K562 (cell line): Measurements from ENCODE around the gene CTDSP2. TPM values are rescaled to one million over a fixed set of nuclear protein-coding genes. Genes with fewer than 3 reads are reported as not detected.
A peak's percentile ranks its signal among the peaks of the same experiment; 100 is the strongest.

Experiments used
- CHD2 ChIP-seq: IDR thresholded peaks from 2 replicates; pipeline ENCODE4 v1.6.1; 2011; ENCODE audit warnings: low read depth, low read length
- CSDE1 ChIP-seq, 2 experiments: fragments of 450-650 bp; IDR thresholded peaks; 2 replicates each; pipeline ENCODE4 v1.6.1; 2016; ENCODE audit warnings: mild to moderate bottlenecking in 1 of 2
- GTF2E2 ChIP-seq: fragments of 200-800 bp; sonication (Bioruptor generic); IDR thresholded peaks from 2 replicates; pipeline ENCODE4 v1.6.1; 2016; ENCODE audit warnings: missing genetic modification characterization, missing compliant biosample characterization
- KAT7 ChIP-seq: sonication (generic); formaldehyde crosslinking; IDR thresholded peaks from 2 replicates; pipeline ENCODE4 v1.8.0; 2022; ENCODE audit warnings: missing genetic modification reagents, mild to moderate bottlenecking, borderline replicate concordance
- KAT8 ChIP-seq: fragments of 450-650 bp; IDR thresholded peaks from 2 replicates; pipeline ENCODE4 v1.6.1; 2016; ENCODE audit warnings: low read depth, mild to moderate bottlenecking
- PML ChIP-seq: IDR thresholded peaks from 2 replicates; pipeline ENCODE4 v1.6.1; 2012; ENCODE audit warnings: low read length, inconsistent platforms
- POLR2B ChIP-seq: fragments of 450-650 bp; IDR thresholded peaks from 2 replicates; pipeline ENCODE4 v1.6.1; 2018; ENCODE audit warnings: low read depth; ENCODE audit not compliant: partially characterized antibody
- SNRNP70 ChIP-seq: fragments of 200-400 bp; formaldehyde crosslinking; optimal IDR thresholded peaks from 2 replicates; pipeline ENCODE3; 2017; ENCODE audit warnings: low read depth, low read length
- TFAM ChIP-seq: fragments of 250-450 bp; sonication (Bioruptor Pico); conservative IDR thresholded peaks from 2 replicates; pipeline ENCODE4 v1.5.0; 2021; ENCODE audit warnings: mild to moderate bottlenecking, moderate library complexity
- TGIF2 ChIP-seq: sonication (generic); formaldehyde crosslinking; IDR thresholded peaks from 2 replicates; pipeline ENCODE4 v1.8.1; 2022; ENCODE audit warnings: mild to moderate bottlenecking, missing genetic modification reagents, moderate library complexity
- ZNF561 ChIP-seq: fragments of 450-650 bp; formaldehyde crosslinking; conservative IDR thresholded peaks from 2 replicates; pipeline ENCODE4 v1.4.0; 2020; ENCODE audit warnings: mild to moderate bottlenecking, moderate library complexity
- polyA plus RNA-seq, 8 experiments: library from polyadenylated mRNA; depleted of rRNA in 4 of 8; stranded (reverse) in 5 of 8; unstranded in 3 of 8; fragments of >200 nt; fragmentation: Nextera tagmentation in 2 of 8; fragmentation: Illumina TruSeq in 1 of 8; extraction: Ambion mirVana in 2 of 8; extraction: Trizol in 1 of 8; gene quantifications; 2 replicates each; pipeline versions ENCODE4 v1.2.1 to v1.2.3, GENCODE V29; 2011 to 2014; ENCODE audit warnings: inconsistent platforms in 1 of 8, missing spikeins in 1 of 8
- total RNA-seq, 7 experiments: library from RNA; depleted of rRNA in 6 of 7; stranded (reverse); fragments of >200 nt in 6 of 7; fragmentation: Illumina TruSeq in 2 of 7; extraction: Trizol in 2 of 7; gene quantifications; 2 replicates each; pipeline versions ENCODE4 v1.2.1 to v1.2.3, GENCODE V29; 2011 to 2021; ENCODE audit warnings: low replicate concordance in 1 of 7
- TF ChIP-seq, protein P1 (sequence below): sonication (generic); formaldehyde crosslinking; IDR thresholded peaks from 2 replicates; pipeline ENCODE4 v1.8.1; 2023; ENCODE audit warnings: missing genetic modification reagents, mild to moderate bottlenecking, borderline replicate concordance
- TF ChIP-seq, protein P2 (sequence below): fragments of 450-650 bp; IDR thresholded peaks from 2 replicates; pipeline ENCODE4 v1.6.1; 2016; ENCODE audit warnings: borderline replicate concordance
- TF ChIP-seq, protein P3 (sequence below): fragments of 450-650 bp; formaldehyde crosslinking; IDR thresholded peaks from 2 replicates; pipeline ENCODE4 v1.4.0; 2022; ENCODE audit warnings: missing genetic modification characterization
- TF ChIP-seq, protein P4 (sequence below): sonication (generic); formaldehyde crosslinking; IDR thresholded peaks from 2 replicates; pipeline ENCODE4 v1.4.0; 2020; ENCODE audit warnings: mild to moderate bottlenecking, missing genetic modification reagents

Gene CTDSP2
- total and polyA plus RNA-seq, 9 of the 15 experiments (the other 6 are each of a cell fraction or from before 2014, with no cell fraction given) = 20.4 to 108 (median 47.7) TPM

DNA sequence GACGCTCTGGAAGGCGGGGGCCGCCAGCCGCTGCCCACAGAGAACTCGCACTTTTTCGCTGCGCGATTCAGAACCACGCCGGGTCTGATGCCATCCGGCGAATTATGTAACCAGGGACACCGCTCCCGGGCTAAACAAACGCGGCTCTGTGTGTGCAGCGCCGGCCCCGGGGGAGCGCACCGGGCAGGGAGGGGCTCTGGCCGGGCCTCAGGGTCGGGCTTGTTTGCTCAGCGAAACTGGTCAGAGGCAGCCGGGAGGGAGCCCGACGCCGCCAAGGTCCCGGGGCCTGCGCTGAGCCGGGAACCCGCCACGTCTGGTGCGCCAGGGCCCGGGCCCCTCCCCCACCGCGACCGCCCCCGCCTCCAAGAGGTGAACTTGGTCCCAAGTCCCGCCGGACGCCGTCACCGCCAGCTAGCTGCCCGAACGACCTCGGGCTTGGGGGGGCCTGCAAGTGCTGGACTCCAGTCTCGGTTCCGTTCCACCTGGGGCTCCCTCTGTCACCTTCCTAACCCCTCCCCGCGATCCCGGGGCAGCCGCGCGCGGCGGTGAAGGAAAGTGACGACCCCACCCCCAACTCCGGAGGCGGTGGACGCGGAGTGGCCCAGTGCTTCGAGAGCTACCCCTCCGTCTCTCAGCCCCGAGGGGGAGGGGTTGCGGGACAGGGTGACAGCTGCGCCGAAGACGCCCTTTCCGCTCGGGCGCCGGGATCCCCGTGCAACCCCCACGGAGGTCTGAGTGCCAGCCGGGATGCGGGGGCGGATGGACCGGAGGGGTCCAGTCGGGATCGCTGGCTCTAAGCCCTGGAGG is 848 bp downstream of the CTDSP2 start (continued):
- TF ChIP-seq, protein P1, sequence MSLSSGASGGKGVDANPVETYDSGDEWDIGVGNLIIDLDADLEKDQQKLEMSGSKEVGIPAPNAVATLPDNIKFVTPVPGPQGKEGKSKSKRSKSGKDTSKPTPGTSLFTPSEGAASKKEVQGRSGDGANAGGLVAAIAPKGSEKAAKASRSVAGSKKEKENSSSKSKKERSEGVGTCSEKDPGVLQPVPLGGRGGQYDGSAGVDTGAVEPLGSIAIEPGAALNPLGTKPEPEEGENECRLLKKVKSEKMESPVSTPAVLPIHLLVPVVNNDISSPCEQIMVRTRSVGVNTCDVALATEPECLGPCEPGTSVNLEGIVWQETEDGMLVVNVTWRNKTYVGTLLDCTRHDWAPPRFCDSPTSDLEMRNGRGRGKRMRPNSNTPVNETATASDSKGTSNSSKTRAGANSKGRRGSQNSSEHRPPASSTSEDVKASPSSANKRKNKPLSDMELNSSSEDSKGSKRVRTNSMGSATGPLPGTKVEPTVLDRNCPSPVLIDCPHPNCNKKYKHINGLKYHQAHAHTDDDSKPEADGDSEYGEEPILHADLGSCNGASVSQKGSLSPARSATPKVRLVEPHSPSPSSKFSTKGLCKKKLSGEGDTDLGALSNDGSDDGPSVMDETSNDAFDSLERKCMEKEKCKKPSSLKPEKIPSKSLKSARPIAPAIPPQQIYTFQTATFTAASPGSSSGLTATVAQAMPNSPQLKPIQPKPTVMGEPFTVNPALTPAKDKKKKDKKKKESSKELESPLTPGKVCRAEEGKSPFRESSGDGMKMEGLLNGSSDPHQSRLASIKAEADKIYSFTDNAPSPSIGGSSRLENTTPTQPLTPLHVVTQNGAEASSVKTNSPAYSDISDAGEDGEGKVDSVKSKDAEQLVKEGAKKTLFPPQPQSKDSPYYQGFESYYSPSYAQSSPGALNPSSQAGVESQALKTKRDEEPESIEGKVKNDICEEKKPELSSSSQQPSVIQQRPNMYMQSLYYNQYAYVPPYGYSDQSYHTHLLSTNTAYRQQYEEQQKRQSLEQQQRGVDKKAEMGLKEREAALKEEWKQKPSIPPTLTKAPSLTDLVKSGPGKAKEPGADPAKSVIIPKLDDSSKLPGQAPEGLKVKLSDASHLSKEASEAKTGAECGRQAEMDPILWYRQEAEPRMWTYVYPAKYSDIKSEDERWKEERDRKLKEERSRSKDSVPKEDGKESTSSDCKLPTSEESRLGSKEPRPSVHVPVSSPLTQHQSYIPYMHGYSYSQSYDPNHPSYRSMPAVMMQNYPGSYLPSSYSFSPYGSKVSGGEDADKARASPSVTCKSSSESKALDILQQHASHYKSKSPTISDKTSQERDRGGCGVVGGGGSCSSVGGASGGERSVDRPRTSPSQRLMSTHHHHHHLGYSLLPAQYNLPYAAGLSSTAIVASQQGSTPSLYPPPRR (CRISPR knock-in tag) = 0 out of 2 replicates have a peak, but pooled peaks have one; percentile 22
- no peak for TF ChIP-seq TGIF2
- TF ChIP-seq KAT8 = no peak
- no peak for TF ChIP-seq ZNF561 (CRISPR knock-in tag)
- peak; percentile 58 for TF ChIP-seq KAT7 (CRISPR knock-in tag)
- TF ChIP-seq POLR2B = no peak
- TF ChIP-seq TFAM (CRISPR knock-in tag) = no peak
- TF ChIP-seq, protein P2, sequence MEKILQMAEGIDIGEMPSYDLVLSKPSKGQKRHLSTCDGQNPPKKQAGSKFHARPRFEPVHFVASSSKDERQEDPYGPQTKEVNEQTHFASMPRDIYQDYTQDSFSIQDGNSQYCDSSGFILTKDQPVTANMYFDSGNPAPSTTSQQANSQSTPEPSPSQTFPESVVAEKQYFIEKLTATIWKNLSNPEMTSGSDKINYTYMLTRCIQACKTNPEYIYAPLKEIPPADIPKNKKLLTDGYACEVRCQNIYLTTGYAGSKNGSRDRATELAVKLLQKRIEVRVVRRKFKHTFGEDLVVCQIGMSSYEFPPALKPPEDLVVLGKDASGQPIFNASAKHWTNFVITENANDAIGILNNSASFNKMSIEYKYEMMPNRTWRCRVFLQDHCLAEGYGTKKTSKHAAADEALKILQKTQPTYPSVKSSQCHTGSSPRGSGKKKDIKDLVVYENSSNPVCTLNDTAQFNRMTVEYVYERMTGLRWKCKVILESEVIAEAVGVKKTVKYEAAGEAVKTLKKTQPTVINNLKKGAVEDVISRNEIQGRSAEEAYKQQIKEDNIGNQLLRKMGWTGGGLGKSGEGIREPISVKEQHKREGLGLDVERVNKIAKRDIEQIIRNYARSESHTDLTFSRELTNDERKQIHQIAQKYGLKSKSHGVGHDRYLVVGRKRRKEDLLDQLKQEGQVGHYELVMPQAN = peak; percentile 67; the same call in 1 of the 2 replicates
- no peak for TF ChIP-seq CSDE1 (IDR thresholded peaks at IDR 0.05)
- TF ChIP-seq GTF2E2 (tag) = no peak
- TF ChIP-seq, protein P3, sequence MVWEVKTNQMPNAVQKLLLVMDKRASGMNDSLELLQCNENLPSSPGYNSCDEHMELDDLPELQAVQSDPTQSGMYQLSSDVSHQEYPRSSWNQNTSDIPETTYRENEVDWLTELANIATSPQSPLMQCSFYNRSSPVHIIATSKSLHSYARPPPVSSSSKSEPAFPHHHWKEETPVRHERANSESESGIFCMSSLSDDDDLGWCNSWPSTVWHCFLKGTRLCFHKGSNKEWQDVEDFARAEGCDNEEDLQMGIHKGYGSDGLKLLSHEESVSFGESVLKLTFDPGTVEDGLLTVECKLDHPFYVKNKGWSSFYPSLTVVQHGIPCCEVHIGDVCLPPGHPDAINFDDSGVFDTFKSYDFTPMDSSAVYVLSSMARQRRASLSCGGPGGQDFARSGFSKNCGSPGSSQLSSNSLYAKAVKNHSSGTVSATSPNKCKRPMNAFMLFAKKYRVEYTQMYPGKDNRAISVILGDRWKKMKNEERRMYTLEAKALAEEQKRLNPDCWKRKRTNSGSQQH = no peak
- no peak for TF ChIP-seq CHD2
- TF ChIP-seq, protein P4, sequence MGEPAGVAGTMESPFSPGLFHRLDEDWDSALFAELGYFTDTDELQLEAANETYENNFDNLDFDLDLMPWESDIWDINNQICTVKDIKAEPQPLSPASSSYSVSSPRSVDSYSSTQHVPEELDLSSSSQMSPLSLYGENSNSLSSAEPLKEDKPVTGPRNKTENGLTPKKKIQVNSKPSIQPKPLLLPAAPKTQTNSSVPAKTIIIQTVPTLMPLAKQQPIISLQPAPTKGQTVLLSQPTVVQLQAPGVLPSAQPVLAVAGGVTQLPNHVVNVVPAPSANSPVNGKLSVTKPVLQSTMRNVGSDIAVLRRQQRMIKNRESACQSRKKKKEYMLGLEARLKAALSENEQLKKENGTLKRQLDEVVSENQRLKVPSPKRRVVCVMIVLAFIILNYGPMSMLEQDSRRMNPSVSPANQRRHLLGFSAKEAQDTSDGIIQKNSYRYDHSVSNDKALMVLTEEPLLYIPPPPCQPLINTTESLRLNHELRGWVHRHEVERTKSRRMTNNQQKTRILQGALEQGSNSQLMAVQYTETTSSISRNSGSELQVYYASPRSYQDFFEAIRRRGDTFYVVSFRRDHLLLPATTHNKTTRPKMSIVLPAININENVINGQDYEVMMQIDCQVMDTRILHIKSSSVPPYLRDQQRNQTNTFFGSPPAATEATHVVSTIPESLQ (CRISPR knock-in tag) = peak; percentile 63; the same call in 1 of the 2 replicates
- TF ChIP-seq SNRNP70 = no peak
- TF ChIP-seq PML = 0 out of 2 replicates have a peak, but pooled peaks have one; percentile 11
